Measurements from ENCODE around the gene ATP5PD. TPM values are rescaled to one million over a fixed set of nuclear protein-coding genes. Genes with fewer than 3 reads are reported as not detected.

Gene ATP5PD
- total and polyA plus RNA-seq, 2 of the 13 experiments (the other 11 are each of a cell fraction or from before 2014, with no cell fraction given) = 158 to 428 TPM

DNA sequence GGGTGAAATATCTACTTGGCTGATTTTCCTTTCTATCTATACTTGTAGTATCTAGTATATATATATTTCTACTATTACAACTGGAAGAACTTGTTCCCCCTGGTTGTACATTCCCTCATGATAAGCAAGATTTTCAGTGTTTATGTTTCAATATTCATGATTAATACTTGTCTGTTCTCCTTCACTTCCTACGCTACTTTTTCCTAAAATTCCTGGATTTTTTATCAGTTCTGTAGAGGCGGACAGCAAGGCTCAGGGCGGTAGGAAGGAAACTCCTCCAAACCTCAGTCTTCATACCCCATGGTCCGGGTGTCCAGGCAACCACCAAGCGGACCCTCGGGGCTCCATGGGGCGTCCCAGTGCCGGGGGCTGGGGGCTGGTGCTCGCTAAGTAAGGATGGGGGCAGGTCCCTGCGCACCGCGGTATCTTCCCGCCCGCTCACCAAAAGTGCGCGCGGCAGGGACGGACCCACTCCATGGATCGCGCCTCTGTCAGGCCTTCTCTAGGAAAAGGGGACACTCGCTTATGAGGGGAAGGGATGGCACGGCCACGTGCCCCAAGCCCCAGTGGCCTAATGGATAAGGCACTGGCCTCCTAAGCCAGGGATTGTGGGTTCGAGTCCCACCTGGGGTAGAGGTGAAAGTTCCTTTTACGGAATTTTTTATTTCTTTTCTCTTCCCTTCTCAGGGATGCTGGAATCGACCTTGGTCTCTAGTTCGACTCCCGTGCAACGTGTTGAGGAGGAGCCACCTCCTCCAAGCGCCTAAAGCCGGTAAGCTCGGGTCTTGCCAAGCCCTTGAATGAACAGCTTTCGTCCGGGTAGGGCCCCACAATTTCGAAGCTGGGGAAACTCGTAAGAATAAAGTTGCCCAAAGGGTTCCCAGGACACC is 13.2 kb downstream of the ATP5PD start (continued):
- TF ChIP-seq ZFP82 (CRISPR knock-in tag; IDR thresholded peaks at IDR 0.05; ENCODE audit: borderline replicate concordance) (0 out of 2 replicates have a peak, but pooled peaks have one; percentile 25), ZNF253 (CRISPR knock-in tag; IDR thresholded peaks at IDR 0.05; ENCODE audit: borderline replicate concordance) (no peak), ZNF572 (CRISPR knock-in tag; IDR thresholded peaks at IDR 0.05) (peak; percentile 88; the same call in 1 of the 2 replicates), LCORL (IDR thresholded peaks at IDR 0.05) (no peak), LCORL (CRISPR knock-in tag; IDR thresholded peaks at IDR 0.05) (peak; percentile 91), ZNF451 (CRISPR knock-in tag; IDR thresholded peaks at IDR 0.05) (peak; percentile 47; the same call in 1 of the 2 replicates), FOXK1 (CRISPR knock-in tag; IDR thresholded peaks at IDR 0.05; ENCODE audit: borderline replicate concordance, low read depth) (peak; percentile 72; the same call in 1 of the 2 replicates), ZNF549 (CRISPR knock-in tag; IDR thresholded peaks at IDR 0.05) (no peak), HIVEP1 (CRISPR knock-in tag; IDR thresholded peaks at IDR 0.05) (peak; percentile 44), NFKBIZ (CRISPR knock-in tag; IDR thresholded peaks at IDR 0.05) (peak; percentile 74; the same call in 1 of the 2 replicates), ATF7-NPFF (CRISPR knock-in tag; IDR thresholded peaks at IDR 0.05; ENCODE audit: low read depth) (peak; percentile 49; the same call in 1 of the 2 replicates), KLF6 (CRISPR knock-in tag; IDR thresholded peaks at IDR 0.05) (peak; percentile 78; the same call in 1 of the 2 replicates), CHD4 (IDR thresholded peaks at IDR 0.05; ENCODE audit: borderline replicate concordance, low read length) (peak; percentile 99)
- TF ChIP-seq, protein P1, sequence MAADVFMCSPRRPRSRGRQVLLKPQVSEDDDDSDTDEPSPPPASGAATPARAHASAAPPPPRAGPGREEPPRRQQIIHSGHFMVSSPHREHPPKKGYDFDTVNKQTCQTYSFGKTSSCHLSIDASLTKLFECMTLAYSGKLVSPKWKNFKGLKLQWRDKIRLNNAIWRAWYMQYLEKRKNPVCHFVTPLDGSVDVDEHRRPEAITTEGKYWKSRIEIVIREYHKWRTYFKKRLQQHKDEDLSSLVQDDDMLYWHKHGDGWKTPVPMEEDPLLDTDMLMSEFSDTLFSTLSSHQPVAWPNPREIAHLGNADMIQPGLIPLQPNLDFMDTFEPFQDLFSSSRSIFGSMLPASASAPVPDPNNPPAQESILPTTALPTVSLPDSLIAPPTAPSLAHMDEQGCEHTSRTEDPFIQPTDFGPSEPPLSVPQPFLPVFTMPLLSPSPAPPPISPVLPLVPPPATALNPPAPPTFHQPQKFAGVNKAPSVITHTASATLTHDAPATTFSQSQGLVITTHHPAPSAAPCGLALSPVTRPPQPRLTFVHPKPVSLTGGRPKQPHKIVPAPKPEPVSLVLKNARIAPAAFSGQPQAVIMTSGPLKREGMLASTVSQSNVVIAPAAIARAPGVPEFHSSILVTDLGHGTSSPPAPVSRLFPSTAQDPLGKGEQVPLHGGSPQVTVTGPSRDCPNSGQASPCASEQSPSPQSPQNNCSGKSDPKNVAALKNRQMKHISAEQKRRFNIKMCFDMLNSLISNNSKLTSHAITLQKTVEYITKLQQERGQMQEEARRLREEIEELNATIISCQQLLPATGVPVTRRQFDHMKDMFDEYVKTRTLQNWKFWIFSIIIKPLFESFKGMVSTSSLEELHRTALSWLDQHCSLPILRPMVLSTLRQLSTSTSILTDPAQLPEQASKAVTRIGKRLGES (CRISPR knock-in tag; IDR thresholded peaks at IDR 0.05; ENCODE audit: borderline replicate concordance) = no peak
- TF ChIP-seq, protein P2, sequence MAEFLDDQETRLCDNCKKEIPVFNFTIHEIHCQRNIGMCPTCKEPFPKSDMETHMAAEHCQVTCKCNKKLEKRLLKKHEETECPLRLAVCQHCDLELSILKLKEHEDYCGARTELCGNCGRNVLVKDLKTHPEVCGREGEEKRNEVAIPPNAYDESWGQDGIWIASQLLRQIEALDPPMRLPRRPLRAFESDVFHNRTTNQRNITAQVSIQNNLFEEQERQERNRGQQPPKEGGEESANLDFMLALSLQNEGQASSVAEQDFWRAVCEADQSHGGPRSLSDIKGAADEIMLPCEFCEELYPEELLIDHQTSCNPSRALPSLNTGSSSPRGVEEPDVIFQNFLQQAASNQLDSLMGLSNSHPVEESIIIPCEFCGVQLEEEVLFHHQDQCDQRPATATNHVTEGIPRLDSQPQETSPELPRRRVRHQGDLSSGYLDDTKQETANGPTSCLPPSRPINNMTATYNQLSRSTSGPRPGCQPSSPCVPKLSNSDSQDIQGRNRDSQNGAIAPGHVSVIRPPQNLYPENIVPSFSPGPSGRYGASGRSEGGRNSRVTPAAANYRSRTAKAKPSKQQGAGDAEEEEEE (CRISPR knock-in tag; IDR thresholded peaks at IDR 0.05; ENCODE audit: borderline replicate concordance) = peak; percentile 97; the same call in 1 of the 2 replicates
- TF ChIP-seq, protein P3, sequence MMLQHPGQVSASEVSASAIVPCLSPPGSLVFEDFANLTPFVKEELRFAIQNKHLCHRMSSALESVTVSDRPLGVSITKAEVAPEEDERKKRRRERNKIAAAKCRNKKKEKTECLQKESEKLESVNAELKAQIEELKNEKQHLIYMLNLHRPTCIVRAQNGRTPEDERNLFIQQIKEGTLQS (CRISPR knock-in tag; IDR thresholded peaks at IDR 0.05) = peak; percentile 40; the same call in 1 of the 2 replicates
- TF ChIP-seq, protein P4, sequence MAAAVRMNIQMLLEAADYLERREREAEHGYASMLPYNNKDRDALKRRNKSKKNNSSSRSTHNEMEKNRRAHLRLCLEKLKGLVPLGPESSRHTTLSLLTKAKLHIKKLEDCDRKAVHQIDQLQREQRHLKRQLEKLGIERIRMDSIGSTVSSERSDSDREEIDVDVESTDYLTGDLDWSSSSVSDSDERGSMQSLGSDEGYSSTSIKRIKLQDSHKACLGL (CRISPR knock-in tag; IDR thresholded peaks at IDR 0.05) = peak; percentile 76; the same call in 1 of the 2 replicates
- TF ChIP-seq, protein P5, sequence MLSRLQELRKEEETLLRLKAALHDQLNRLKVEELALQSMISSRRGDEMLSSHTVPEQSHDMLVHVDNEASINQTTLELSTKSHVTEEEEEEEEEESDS (CRISPR knock-in tag; IDR thresholded peaks at IDR 0.05; ENCODE audit: borderline replicate concordance) = peak; percentile 88
- TF ChIP-seq, protein P6, sequence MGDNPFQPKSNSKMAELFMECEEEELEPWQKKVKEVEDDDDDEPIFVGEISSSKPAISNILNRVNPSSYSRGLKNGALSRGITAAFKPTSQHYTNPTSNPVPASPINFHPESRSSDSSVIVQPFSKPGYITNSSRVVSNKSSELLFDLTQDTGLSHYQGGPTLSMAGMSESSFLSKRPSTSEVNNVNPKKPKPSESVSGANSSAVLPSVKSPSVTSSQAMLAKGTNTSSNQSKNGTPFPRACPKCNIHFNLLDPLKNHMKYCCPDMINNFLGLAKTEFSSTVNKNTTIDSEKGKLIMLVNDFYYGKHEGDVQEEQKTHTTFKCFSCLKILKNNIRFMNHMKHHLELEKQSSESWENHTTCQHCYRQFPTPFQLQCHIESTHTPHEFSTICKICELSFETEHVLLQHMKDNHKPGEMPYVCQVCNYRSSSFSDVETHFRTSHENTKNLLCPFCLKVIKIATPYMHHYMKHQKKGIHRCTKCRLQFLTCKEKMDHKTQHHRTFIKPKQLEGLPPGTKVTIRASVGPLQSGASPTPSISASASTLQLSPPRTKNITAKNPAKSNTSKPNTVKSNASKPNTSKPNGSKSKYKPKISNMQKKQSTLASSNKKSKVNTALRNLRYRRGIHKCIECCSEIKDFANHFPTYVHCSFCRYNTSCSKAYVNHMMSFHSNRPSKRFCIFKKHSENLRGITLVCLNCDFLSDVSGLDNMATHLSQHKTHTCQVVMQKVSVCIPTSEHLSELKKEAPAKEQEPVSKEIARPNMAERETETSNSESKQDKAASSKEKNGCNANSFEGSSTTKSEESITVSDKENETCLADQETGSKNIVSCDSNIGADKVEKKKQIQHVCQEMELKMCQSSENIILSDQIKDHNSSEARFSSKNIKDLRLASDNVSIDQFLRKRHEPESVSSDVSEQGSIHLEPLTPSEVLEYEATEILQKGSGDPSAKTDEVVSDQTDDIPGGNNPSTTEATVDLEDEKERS (CRISPR knock-in tag; IDR thresholded peaks at IDR 0.05) = no peak
